Kidney (tissue), 14 donors: ENCODE measurements around the gene ATXN1L. TPM values are rescaled to one million over a fixed set of nuclear protein-coding genes. Genes with fewer than 3 reads are reported as not detected.
"Not testable (repeated sequence)": the region's sequence is repeated elsewhere in the genome, so short reads cannot be mapped to it uniquely, and the experiment has no call there.

ENCODE experiments used
- DNase-seq, 5 donors: peaks; one replicate each; pipeline ENCODE4 v3.0.0-alpha.2; 2013 to 2020
- FAIRE-seq: peaks from 2 replicates; lab custom pipeline; 2012; peaks lifted over from hg19 to GRCh38; lab: Jason Lieb, UNC
- H3K27ac ChIP-seq, 2 donors: one replicate each; pipeline ENCODE4 v1.7.0; 2013; ENCODE audit warnings: low read depth in 2 of 2, low read length in 2 of 2, inconsistent platforms in 1 of 2
- H3K27me3 ChIP-seq: one replicate; pipeline ENCODE4 v1.7.1; 2013; ENCODE audit warnings: low read length, inconsistent platforms; ENCODE audit not compliant: control insufficient read depth, insufficient read depth
- H3K36me3 ChIP-seq, 3 donors: one replicate each; pipeline versions ENCODE4 v1.7.0 to v1.7.1; 2013; ENCODE audit warnings: low read length in 3 of 3, control low read depth in 1 of 3, inconsistent platforms in 1 of 3; ENCODE audit not compliant: insufficient read depth in 3 of 3, control insufficient read depth in 2 of 3
- H3K4me1 ChIP-seq, 3 donors: one replicate each; pipeline versions ENCODE4 v1.7.0 to v1.7.1; 2013; ENCODE audit warnings: low read length in 3 of 3, inconsistent platforms in 1 of 3, low read depth in 1 of 3; ENCODE audit not compliant: control insufficient read depth in 2 of 3, insufficient read depth in 2 of 3
- H3K4me3 ChIP-seq, 3 donors: one replicate each; pipeline versions ENCODE4 v1.7.0 to v1.8.1; 2013; ENCODE audit warnings: low read length in 3 of 3, control low read depth in 1 of 3, inconsistent platforms in 1 of 3
- H3K9ac ChIP-seq, 3 donors: one replicate each; pipeline versions ENCODE4 v1.7.0 to v1.7.1; 2013; ENCODE audit warnings: low read length in 3 of 3, control low read depth in 1 of 3, inconsistent platforms in 1 of 3
- H3K9me3 ChIP-seq, 3 donors: one replicate each; pipeline versions ENCODE4 v1.7.0 to v1.7.1; 2013; ENCODE audit warnings: low read length in 3 of 3, control low read depth in 1 of 3, inconsistent platforms in 1 of 3; ENCODE audit not compliant: control insufficient read depth in 2 of 3, insufficient read depth in 1 of 3
- intact Hi-C: fragments of 100-400 bp; cut with DNase I; formaldehyde crosslinking; loops from one replicate; pipeline ENCODE4 v1.11.1; 2022
- polyA plus RNA-seq: library from polyadenylated mRNA; stranded (reverse); fragments of 350-450 nt; fragmentation: Illumina TruSeq; extraction: RNeasy Lipid Tissue Mini Kit (QIAGEN cat#74804); gene quantifications from one replicate; pipeline ENCODE4 v1.2.3, GENCODE V29; 2014; ENCODE audit warnings: low read depth, low replicate concordance; ENCODE audit not compliant: insufficient read depth
- total RNA-seq: library from RNA; stranded (reverse); fragmentation: NEBNext Ultra II Directional; extraction: Animal tissue kit (Norgen Biotek cat#: 25700); gene quantifications from one replicate; pipeline ENCODE4 v1.2.1, GENCODE V29; 2021
- TF ChIP-seq, protein P1 (sequence below): IDR thresholded peaks from 3 replicates; pipeline ENCODE4 v1.5.1; 2012; ENCODE audit warnings: mild to moderate bottlenecking, moderate library complexity, borderline replicate concordance; ENCODE audit not compliant: insufficient read depth; ENCODE audit errors: extremely low read depth
- donor health status: control.
- donor health status: control.
- donor health status: control.
- donor health status: control.
- donor health status: control.
- donor health status: DM: yes; HTN: yes; CAD: no.
- donor health status: Normal renal cell carcinoma (clear cell type).

The ATXN1L gene
- total and polyA plus RNA-seq, 2 donors from 2014 or later: 7.4 to 37.5 TPM

DNA sequence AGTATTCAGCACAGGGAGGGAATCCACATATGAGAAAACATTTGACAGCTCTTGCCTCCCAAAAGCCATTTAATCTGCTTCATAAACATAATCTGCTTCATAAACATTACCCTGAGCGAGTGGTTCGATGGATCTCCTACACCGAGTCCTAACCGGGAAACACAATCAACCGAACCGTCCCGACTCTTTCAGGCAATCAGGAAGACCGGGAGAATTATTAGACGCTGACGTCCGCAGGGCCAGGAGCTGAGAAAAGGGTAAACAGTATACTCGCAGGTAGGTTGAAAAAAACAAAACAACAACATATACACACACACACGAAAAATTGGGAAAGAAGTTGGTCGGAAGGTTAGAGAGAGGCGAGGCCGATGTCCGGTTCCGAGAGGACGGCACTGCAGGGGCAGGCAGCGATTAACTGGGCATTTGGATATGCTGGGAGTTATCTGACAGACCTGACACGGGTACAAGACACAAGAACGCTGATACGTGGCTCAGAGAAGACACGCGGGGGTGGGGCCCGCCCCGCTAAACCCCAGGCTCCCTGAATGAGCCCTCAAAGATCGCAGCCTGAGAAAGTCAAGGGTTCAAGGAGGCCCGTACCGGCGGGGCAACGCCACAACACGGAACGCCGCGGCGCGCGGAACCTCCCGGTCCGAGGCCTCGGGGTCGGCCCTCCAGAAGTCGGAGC is 37.7 kb upstream of the ATXN1L start:
- Histone ChIP-seq H3K4me1 (peaks cover 0 to 3% (median 0%) of the 10 kb centered on the region in 3 donors), H3K27me3 (no peaks in the 10 kb centered on the region), H3K4me3 (peak overlapping the region; percentile 88 to 99 (median 99)), H3K27ac (peak overlapping the region; percentile 96 to 100), H3K36me3 (no peaks in the 10 kb centered on the region), H3K9me3 (no peaks in the 10 kb centered on the region), H3K9ac (peak overlapping the region; percentile 78 to 99 (median 97))
- intact Hi-C loops: no loop called here
- DNase-seq (peak in 3 of 5 donors; percentile 24 to 45 (median 42)), FAIRE-seq (no peak)
- TF ChIP-seq, protein P1, sequence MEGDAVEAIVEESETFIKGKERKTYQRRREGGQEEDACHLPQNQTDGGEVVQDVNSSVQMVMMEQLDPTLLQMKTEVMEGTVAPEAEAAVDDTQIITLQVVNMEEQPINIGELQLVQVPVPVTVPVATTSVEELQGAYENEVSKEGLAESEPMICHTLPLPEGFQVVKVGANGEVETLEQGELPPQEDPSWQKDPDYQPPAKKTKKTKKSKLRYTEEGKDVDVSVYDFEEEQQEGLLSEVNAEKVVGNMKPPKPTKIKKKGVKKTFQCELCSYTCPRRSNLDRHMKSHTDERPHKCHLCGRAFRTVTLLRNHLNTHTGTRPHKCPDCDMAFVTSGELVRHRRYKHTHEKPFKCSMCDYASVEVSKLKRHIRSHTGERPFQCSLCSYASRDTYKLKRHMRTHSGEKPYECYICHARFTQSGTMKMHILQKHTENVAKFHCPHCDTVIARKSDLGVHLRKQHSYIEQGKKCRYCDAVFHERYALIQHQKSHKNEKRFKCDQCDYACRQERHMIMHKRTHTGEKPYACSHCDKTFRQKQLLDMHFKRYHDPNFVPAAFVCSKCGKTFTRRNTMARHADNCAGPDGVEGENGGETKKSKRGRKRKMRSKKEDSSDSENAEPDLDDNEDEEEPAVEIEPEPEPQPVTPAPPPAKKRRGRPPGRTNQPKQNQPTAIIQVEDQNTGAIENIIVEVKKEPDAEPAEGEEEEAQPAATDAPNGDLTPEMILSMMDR: no peak

DNA sequence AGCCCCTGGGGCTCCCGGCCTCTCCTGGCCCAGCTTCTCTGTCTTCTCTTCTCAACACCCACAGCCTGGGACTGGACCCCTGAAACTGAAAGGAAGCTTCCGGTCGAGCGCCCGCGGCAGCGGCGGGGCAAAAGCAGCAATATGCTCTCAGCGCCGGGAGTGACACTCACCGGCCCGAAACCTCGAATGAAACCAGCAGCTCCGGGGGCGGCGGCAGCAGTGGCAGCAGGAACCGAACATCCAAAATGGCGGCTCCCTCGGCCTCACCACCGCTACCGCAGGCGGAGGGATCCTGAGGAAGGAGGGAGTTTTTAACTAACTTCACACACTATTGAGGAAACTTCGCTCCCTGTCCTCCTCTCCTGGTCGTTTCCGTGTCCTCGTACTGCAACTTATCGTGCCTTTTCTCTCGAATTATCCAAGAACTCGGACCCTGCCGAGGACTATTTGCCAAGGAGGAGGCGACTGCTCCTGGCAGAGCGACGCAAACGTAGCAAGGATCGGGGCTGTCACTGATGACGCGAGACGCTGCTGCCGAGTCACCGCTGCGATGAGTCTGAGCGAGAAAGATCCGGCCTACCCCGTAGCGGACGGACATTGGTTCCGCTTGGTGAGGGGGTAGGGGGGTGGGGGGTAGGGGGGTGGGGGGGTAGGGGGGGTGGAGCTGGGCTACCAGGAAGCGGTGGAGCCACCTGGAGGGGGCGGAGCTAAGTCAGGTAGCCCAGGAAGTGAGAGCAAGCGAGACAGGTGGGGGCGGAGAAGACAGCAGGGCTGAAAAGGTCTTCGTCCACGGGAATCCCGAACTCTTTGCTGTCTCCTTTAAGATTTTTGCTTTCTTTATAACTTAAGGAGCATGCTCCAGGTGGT is 37.0 kb upstream of the ATXN1L start, which contains the start of gene AP1G1:
Gene AP1G1 (minus strand): TSS at position 242 of the 867 bp plus-strand sequence. CDS start 19,355 bp downstream, outside the sequence.
- Histone ChIP-seq H3K9me3 (no peaks in the 10 kb centered on the region), H3K36me3 (no peaks in the 10 kb centered on the region), H3K27me3 (no peaks in the 10 kb centered on the region), H3K27ac (peak within 1 kb of the TSS; percentile 96 to 100), H3K4me1 (no peaks in the 10 kb centered on the region), H3K4me3 (peak within 1 kb of the TSS; percentile 88 to 99 (median 99)), H3K9ac (peak within 1 kb of the TSS; percentile 95 to 99 (median 97))
- TF ChIP-seq, protein P1: no peak
- no peak for FAIRE-seq
- intact Hi-C loops: no loop called here
- DNase-seq: peak; percentile 97 to 99 (median 99)

DNA sequence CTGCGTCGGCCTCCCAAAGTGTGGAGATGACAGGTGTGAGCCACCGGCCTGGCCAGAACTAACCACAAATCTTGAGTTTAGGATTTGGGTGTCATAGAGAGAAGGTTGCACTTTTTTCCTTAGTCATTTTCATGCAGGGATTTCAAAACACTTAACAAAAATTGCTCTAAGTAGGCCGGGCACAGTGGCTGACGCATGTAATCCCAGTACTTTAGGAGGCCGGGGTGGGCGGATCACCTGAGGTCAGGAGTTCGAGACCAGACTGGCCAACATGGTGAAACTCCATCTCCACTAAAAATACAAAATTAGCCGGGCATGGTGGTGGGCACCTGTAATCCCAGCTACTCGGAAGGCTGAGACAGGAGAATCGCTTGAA is 35.6 kb upstream of the ATXN1L start:
- H3K27me3 ChIP-seq, H3K9me3 ChIP-seq, intact Hi-C loops, H3K36me3 ChIP-seq, FAIRE-seq, H3K4me3 ChIP-seq, H3K4me1 ChIP-seq: not testable (repeated sequence)
- DNase-seq: peak in 1 of 5 donors; percentile 61
- H3K9ac ChIP-seq: peak overlapping the region in 1 of 3 donors; percentile 95
- H3K27ac ChIP-seq: peak overlapping the region; percentile 94

DNA sequence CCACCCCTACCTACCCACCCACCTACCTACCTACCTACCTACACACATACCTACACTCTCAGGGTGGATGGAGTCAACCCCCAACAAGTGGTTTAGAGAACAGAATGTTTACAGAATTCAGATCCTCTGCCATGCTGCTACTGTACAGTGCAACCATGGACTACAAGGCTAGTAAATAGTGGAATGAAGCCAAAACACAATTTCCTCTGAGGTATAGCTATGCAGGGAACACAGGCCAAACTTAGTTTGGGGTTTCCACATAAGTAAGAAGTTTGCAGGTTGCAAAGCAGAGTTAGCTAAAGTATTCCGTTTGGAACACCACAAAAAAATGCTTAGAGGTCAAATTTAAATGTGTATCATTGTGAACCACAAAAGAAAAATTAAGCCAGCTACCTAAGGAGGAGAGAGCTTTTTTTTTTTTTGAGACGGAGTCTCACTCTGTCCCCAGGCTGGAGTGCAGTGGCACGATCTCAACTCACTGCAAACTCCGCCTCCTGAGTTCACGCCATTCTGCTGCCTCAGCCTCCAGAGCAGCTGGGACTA is 34.4 kb upstream of the ATXN1L start:
- FAIRE-seq (no peak), DNase-seq (no peak)
- TF ChIP-seq, protein P1: no peak
- H3K4me3 ChIP-seq: no peak overlapping the region
- H3K4me1 ChIP-seq: no peaks in the 10 kb centered on the region
- H3K9ac ChIP-seq: no peak overlapping the region
- no peaks in the 10 kb centered on the region for H3K9me3 ChIP-seq
- no peaks in the 10 kb centered on the region for H3K36me3 ChIP-seq
- H3K27me3 ChIP-seq: no peaks in the 10 kb centered on the region
- intact Hi-C loops: no loop called here
- H3K27ac ChIP-seq: no peak overlapping the region

DNA sequence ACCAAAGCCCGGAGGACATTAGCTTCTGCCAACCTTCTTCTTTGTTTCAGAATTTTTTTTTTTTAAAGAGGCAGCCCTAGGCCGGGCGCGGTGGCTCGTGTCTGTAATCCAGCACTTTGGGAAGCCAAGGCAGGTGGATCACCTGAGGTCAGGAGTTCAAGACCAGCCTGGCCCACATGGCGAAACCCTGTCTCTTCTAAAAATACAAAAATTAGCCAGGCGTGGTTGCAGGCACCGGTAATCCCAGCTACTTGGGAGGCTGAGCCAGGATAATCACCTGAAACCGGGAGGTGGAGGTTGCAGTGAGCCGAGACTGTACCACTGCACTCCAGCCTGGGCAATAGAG is 28.6 kb upstream of the ATXN1L start:
- FAIRE-seq, H3K27ac ChIP-seq, H3K9ac ChIP-seq, DNase-seq, H3K4me3 ChIP-seq, H3K4me1 ChIP-seq, H3K9me3 ChIP-seq, H3K36me3 ChIP-seq, intact Hi-C loops, H3K27me3 ChIP-seq: not testable (repeated sequence)
